Natural killer cell treated with Interleukin-12 subunit alpha and Interleukin-12 subunit beta and Interleukin-15 and Interleukin-18, amount 100 ng/mL, for 72 hours (primary cell): ENCODE results near the gene RFX7. TPM values are rescaled to one million over a fixed set of nuclear protein-coding genes. Genes with fewer than 3 reads are reported as not detected.

Experiments
- ATAC-seq, 2 donors: fragments of 150-1000 bp; cut with Tn5 transposase in 1 of 2; sonication (Bioruptor Pico), chemical (Tn5 transposase) in 1 of 2; 2 replicates each; pipeline ENCODE4 v1.10.0; 2021
- DNase-seq: peaks from one replicate; pipeline ENCODE4 v3.0.0; 2022; ENCODE audit warnings: low spot score
- H3K27ac Mint-ChIP-seq, 2 donors: 1 replicate in 1 of 2; 2 replicates in 1 of 2; pipeline ENCODE4 v1.8.0; 2022; ENCODE audit warnings: mixed read lengths in 2 of 2, mild to moderate bottlenecking in 1 of 2, moderate library complexity in 1 of 2
- H3K27me3 Mint-ChIP-seq, 2 donors: 1 replicate in 1 of 2; 2 replicates in 1 of 2; pipeline ENCODE4 v1.8.0; 2022; ENCODE audit warnings: mixed read lengths in 2 of 2
- H3K36me3 Mint-ChIP-seq: one replicate; pipeline ENCODE4 v1.8.0; 2022; ENCODE audit warnings: mixed read lengths
- H3K4me1 Mint-ChIP-seq, 2 donors: 1 replicate in 1 of 2; 2 replicates in 1 of 2; pipeline ENCODE4 v1.8.0; 2022; ENCODE audit warnings: low read depth in 2 of 2, mixed read lengths in 2 of 2, mild to moderate bottlenecking in 1 of 2
- H3K4me3 Mint-ChIP-seq: one replicate; pipeline ENCODE4 v1.8.0; 2022; ENCODE audit warnings: mixed read lengths
- H3K9me3 Mint-ChIP-seq: 2 replicates; pipeline ENCODE4 v1.8.0; 2022; ENCODE audit warnings: mixed read lengths
- total RNA-seq, 2 donors: library from RNA; stranded (reverse); gene quantifications; one replicate each; pipeline ENCODE4 v1.2.3, GENCODE V29; 2022

Gene RFX7
- total RNA-seq, 2 donors from 2014 or later = 19.5 to 28.1 TPM

DNA sequence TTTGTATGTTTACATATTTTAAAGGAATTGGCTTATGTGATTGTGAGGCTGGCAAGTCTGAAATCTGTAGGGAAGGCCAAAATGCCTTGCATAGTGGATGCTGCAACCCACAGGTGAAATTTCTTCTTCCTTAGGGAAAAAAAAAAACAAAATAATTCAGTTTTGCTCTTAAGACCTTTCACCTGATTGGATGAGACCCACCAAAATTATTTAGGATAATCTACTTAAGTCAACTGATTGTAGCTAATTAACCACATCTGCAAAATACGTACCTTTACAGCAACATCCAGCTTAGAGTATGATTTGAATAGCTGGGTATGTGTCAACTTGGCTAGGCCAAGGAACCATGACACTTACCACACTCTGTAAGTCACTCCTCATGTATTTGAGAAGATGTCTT, 6.9 kb upstream of the RFX7 start:
- H3K4me1 Mint-ChIP-seq = peaks cover 6 to 7% of the 10 kb centered on the region in 2 donors

GRCh38 chr15:56249092-56249491, 5.4 kb upstream of the RFX7 start:
- H3K36me3 Mint-ChIP-seq = no peaks in the 10 kb centered on the region
- no peak overlapping the region for H3K4me3 Mint-ChIP-seq
- H3K27ac Mint-ChIP-seq = no peak overlapping the region

More for the DNA sequence above, 6.9 kb upstream of the RFX7 start:
- ATAC-seq (no peak), DNase-seq (no peak)
- no peaks in the 10 kb centered on the region for H3K36me3 Mint-ChIP-seq
- no peaks in the 10 kb centered on the region for H3K9me3 Mint-ChIP-seq
- no peak overlapping the region for H3K4me3 Mint-ChIP-seq
- peaks cover 17 to 23% of the 10 kb centered on the region in 2 donors for H3K27me3 Mint-ChIP-seq
- no peak overlapping the region for H3K27ac Mint-ChIP-seq

GRCh38 chr15:56248311-56248992, 4.8 kb upstream of the RFX7 start:
- Mint-ChIP-seq H3K27ac (no peak overlapping the region), H3K27me3 (peaks cover 7 to 9% of the 10 kb centered on the region in 2 donors), H3K4me3 (no peak overlapping the region), H3K36me3 (no peaks in the 10 kb centered on the region), H3K4me1 (peaks cover 18 to 23% of the 10 kb centered on the region in 2 donors), H3K9me3 (no peaks in the 10 kb centered on the region)
- ATAC-seq = no peak
- DNase-seq = no peak

More at GRCh38 chr15:56249092-56249491, 5.4 kb upstream of the RFX7 start:
- Mint-ChIP-seq H3K9me3 (no peaks in the 10 kb centered on the region), H3K27me3 (peaks cover 12% of the 10 kb centered on the region in 2 donors), H3K4me1 (peaks cover 16 to 21% of the 10 kb centered on the region in 2 donors)
- ATAC-seq = no peak
- no peak for DNase-seq

DNA sequence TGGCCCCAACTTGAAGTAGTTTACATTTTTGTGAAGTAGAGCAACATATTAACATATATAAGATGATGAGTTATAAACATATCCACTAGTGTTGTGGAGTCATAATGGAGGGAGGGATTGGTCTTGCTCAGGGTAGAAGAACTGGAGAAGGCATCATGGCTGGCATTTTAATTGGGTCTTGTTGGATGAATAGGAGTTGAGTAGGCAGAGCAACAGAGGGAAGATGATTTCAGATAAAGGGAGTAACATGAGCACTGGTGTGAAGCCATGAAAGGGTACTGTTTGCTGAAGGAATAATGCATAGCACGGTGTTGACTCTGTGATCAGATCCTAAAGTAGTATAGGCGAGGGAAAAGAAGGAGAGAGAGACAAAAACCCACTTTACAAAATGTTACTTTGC, 3.6 kb upstream of the RFX7 start:
- Mint-ChIP-seq H3K4me3 (no peak overlapping the region), H3K4me1 (peaks cover 21 to 29% of the 10 kb centered on the region in 2 donors), H3K36me3 (no peaks in the 10 kb centered on the region), H3K9me3 (no peaks in the 10 kb centered on the region), H3K27me3 (peaks cover 0 to 3% of the 10 kb centered on the region in 2 donors), H3K27ac (no peak overlapping the region)
- DNase-seq = no peak
- no peak for ATAC-seq

DNA sequence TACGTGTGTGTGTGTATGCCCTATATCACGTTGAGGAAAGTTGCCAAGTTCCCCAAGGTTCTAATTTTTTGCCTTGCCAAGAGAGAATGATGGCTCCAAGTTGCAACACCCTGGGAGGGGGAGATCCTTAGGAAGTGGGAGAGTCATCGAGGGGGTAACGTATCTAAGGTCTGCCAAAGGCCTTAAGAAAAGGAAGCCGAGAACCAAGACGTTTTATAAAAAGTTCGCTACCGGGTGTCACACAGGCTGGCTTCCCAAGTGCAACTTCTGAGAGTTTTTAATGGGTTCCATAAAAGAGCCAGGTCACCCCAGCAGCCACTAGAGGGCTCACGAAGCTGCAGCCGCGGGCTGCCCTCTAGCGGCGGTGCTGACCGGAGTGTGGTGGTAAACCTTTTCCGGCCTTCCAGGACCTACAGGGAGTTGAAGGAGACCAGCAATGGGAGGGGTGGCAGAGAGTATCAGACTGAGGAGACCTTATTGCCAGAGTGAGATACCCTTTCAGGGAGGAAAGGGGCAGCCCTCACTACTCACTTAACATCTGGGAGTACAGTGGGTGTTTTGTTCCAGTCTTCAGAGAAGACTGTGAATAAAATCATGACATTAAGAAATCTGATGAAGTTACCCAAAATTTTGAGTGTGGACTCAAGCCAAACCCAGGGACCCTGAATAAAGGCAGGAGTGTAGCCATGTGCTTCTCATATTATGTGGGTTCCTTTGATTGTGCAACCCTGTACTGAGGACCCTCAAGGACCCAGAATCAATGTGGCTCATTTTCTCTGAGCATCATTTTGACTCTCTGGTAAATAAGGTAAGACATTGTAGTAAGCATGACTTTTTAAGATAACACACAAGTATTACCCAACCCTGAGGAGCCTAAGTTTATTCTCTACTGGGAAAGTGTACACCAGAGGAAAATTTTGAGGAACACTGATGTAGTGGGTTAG, 2.5 kb upstream of the RFX7 start:
- peak overlapping the region; percentile 92 for H3K4me3 Mint-ChIP-seq
- peak overlapping the region; percentile 71 to 85 for H3K27ac Mint-ChIP-seq
- peaks cover 21 to 35% of the 10 kb centered on the region in 2 donors for H3K4me1 Mint-ChIP-seq
- DNase-seq = peak; percentile 94
- H3K27me3 Mint-ChIP-seq = peaks cover 0 to 3% of the 10 kb centered on the region in 2 donors
- peak; percentile 80 to 85 for ATAC-seq
- H3K9me3 Mint-ChIP-seq = no peaks in the 10 kb centered on the region
- H3K36me3 Mint-ChIP-seq = no peaks in the 10 kb centered on the region

- H3K4me1 Mint-ChIP-seq = peaks cover 21 to 35% of the 10 kb centered on the region in 2 donors
- H3K4me3 Mint-ChIP-seq = peak overlapping the region; percentile 92
- no peaks in the 10 kb centered on the region for H3K27me3 Mint-ChIP-seq
- H3K27ac Mint-ChIP-seq = peak overlapping the region; percentile 71 to 85
- DNase-seq (no peak), ATAC-seq (no peak)
- no peaks in the 10 kb centered on the region for H3K9me3 Mint-ChIP-seq
- H3K36me3 Mint-ChIP-seq = no peaks in the 10 kb centered on the region
These were observed 1.3 kb upstream of the RFX7 start for GRCh38 chr15:56244811-56245576.

DNA sequence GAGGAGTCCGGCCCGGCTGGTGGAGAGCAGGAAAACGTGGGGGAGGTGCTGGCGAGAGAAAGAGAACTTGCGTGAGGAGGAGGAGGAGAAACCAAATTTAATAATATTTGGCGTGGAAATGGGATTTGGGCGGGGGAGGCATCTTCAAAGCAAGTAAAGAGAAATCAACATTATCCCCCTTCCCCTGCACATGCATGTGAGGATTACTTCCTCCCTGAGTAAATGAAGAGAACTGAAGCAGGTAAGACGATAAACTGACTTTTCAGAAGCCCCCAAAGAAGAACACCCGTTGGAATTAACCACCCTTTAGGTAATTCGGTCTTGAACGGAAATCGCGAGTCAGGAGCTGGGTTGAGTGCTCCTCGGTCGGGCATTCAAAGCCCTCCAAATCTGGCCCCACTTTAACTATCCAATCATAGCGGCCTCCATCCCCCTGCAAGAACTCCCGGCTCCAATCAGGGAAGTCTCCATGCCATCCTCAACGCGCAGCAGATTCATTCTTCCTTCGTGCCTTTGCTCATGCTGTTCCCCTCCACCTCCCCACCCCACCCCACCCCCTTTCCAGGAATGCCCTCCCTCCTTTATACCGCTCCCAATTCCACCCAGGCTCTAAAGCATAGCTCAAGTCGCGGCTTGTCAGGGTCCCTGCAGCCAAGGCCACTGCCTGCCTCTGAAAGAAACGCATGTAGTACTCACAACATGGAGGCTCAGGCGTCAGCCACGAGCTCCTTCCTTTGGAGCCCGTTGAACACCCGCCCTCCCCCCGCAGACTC, 545 bp upstream of the RFX7 start:
- H3K9me3 Mint-ChIP-seq = no peaks in the 10 kb centered on the region
- peak in 1 of 2 donors; percentile 18 for ATAC-seq

DNA sequence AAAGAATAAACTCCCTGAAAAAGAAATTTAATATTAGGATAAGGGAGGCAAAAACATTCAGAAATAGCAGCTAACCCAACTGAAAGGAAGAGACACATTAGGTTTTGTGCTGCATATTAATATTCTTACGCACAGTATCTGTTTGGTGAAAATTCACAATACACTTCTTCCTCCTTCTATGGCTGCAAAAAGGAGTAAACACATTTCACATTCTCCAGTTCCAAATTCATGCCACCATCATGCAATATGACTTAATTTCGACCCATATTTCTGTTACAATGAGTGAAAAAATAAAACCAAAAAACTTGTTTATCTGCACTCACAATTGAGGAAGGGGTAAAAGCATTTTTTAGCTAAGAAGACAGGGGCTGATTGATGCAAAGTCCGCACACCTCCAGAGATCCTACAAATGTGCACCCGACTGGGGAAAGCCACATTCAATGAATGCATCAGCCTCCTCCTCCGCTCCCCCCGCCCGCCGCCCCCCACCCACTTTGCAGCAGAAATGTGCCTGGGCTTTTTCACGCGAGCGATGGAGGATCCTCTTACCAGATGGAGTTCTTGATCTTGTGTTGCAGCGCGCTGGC, 1.0 kb downstream of the RFX7 start:
- peak overlapping the region; percentile 69 to 70 for H3K27ac Mint-ChIP-seq
- ATAC-seq = no peak
- no peaks in the 10 kb centered on the region for H3K36me3 Mint-ChIP-seq
- no peaks in the 10 kb centered on the region for H3K9me3 Mint-ChIP-seq
- no peaks in the 10 kb centered on the region for H3K27me3 Mint-ChIP-seq
- peak overlapping the region; percentile 92 for H3K4me3 Mint-ChIP-seq
- no peak for DNase-seq
- H3K4me1 Mint-ChIP-seq = peaks cover 23 to 36% of the 10 kb centered on the region in 2 donors

More for the DNA sequence above, 545 bp upstream of the RFX7 start:
- Mint-ChIP-seq H3K27ac (peak overlapping the region; percentile 71 to 85), H3K4me3 (peak overlapping the region; percentile 92), H3K4me1 (peaks cover 23 to 35% of the 10 kb centered on the region in 2 donors), H3K36me3 (no peaks in the 10 kb centered on the region), H3K27me3 (no peaks in the 10 kb centered on the region)
- no peak for DNase-seq

DNA sequence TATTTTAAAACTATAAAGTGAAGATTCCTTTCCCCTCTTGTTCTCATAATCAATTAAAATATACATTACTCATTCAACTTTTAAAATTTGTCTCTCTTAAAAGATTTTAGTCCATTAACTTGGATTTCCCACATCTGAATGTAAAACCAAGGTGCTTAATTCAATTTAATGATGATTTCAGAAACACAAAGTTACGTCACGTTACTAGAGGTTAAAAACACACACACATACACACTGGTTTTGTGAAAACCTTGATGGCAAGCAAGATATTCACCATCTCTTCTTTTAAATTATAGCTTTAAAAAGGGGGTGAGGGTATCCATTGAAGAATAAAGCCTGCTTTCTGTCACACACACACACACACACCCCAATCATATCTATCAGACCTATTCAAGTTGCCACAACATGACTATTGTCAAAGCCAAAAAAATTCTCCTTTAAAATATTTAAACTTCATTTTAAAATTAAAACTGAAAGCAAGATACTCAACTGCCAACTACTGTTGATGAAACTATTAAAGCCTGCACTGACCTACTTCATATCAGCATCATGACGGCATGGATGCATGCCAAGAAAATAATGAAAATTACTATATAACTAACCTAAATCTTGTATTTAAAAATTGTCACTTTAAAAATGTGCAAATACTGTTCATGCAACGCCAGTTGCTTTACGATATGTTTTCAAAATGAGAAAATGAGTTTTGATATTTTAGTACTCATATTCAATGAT, 2.1 kb downstream of the RFX7 start:
- H3K4me3 Mint-ChIP-seq = peak overlapping the region; percentile 92
- DNase-seq = no peak
- H3K9me3 Mint-ChIP-seq = no peaks in the 10 kb centered on the region

GRCh38 chr15:56240390-56240789, 3.3 kb downstream of the RFX7 start:
- Mint-ChIP-seq H3K4me3 (no peak overlapping the region), H3K9me3 (no peaks in the 10 kb centered on the region), H3K27ac (no peak overlapping the region), H3K27me3 (no peaks in the 10 kb centered on the region), H3K4me1 (peaks cover 18 to 32% of the 10 kb centered on the region in 2 donors), H3K36me3 (no peaks in the 10 kb centered on the region)
- DNase-seq (no peak), ATAC-seq (no peak)

More for the DNA sequence above, 2.1 kb downstream of the RFX7 start:
- ATAC-seq = no peak
- Mint-ChIP-seq H3K36me3 (no peaks in the 10 kb centered on the region), H3K27ac (peak overlapping the region; percentile 70 to 80), H3K4me1 (peaks cover 26 to 42% of the 10 kb centered on the region in 2 donors), H3K27me3 (no peaks in the 10 kb centered on the region)

DNA sequence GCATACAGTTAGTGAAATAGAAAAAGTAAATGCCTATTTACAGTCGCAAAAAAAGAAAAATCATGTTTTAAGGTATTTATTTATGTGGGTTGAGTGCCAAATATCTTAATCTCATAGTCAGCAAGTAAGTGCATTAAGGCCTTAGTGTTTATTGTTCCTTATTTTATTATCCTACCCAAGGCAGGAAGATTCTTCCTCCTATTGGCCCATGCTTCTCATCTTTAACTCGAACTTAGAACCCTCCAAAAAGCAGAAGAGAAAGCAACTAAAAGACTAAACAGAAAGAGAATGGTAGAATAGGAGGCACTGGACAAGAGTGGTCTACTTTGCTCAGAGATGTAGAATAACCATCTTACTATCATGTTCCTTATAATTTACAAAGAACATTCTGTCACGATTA, 7.5 kb downstream of the RFX7 start:
- H3K36me3 Mint-ChIP-seq = peaks cover 30% of the 10 kb centered on the region
- ATAC-seq (no peak), DNase-seq (no peak)
- peaks cover 9% of the 10 kb centered on the region for H3K9me3 Mint-ChIP-seq
- H3K27ac Mint-ChIP-seq = no peak overlapping the region
- H3K4me3 Mint-ChIP-seq = no peak overlapping the region
- H3K4me1 Mint-ChIP-seq = peaks cover 19 to 21% of the 10 kb centered on the region in 2 donors
- H3K27me3 Mint-ChIP-seq = no peaks in the 10 kb centered on the region

DNA sequence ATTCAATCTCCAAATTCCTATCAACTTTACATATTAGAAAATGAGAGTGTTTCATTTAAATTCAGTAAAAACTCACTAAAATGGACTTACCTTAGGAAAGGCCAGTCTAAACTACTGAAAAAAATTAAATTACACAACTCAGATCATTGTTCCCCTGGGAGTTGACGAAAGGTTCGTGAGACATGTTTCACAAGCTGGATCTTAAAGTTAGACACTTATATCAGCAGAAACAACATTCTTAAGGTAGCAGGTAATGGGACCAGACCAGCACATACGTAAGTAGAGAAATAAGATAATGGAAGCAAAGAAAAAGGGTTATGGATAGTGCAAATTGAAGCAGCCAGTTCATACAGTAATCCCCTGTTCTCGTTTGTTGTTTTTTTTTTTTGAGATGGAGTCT, 8.9 kb downstream of the RFX7 start:
- peaks cover 21 to 25% of the 10 kb centered on the region in 2 donors for H3K4me1 Mint-ChIP-seq
- H3K27me3 Mint-ChIP-seq = no peaks in the 10 kb centered on the region
- H3K36me3 Mint-ChIP-seq = peaks cover 44% of the 10 kb centered on the region
- ATAC-seq (no peak), DNase-seq (no peak)
- no peak overlapping the region for H3K4me3 Mint-ChIP-seq
- no peak overlapping the region for H3K27ac Mint-ChIP-seq
- H3K9me3 Mint-ChIP-seq = peaks cover 14% of the 10 kb centered on the region
